GM18861 (cell line): ENCODE results near the gene FAM120C.

Experiments
- ATAC-seq: cut with Tn5 transposase; IDR thresholded peaks from one replicate; pipeline ENCODE4 v1.9.1; 2021; ENCODE audit not compliant: unreplicated experiment

Gene FAM120C

GRCh38 chrX:54182864-54183613 lies at the start of gene FAM120C:
FAM120C (minus strand) TSS chrX:54183254; CDS start chrX:54183198, 56 bp downstream.
- ATAC-seq = peak; percentile 29

- no peak for ATAC-seq
These were observed 47.5 kb upstream of the FAM120C start for GRCh38 chrX:54230435-54231148.

GRCh38 chrX:54223581-54223980 lies 40.5 kb upstream of the FAM120C start:
- ATAC-seq = no peak

- ATAC-seq = no peak
These were observed 30.5 kb upstream of the FAM120C start for GRCh38 chrX:54213603-54214002.

GRCh38 chrX:54208531-54208930 lies 25.5 kb upstream of the FAM120C start:
- ATAC-seq = no peak

- ATAC-seq = no peak
These were observed 15.2 kb upstream of the FAM120C start for GRCh38 chrX:54198262-54198661.

GRCh38 chrX:54194982-54195588 lies 12.0 kb upstream of the FAM120C start:
- no peak for ATAC-seq

- no peak for ATAC-seq
These were observed 10.2 kb upstream of the FAM120C start for GRCh38 chrX:54193085-54193821.

GRCh38 chrX:54184474-54184873 lies 1.4 kb upstream of the FAM120C start:
- no peak for ATAC-seq

- peak; percentile 34 for ATAC-seq
These were observed 725 bp downstream of the FAM120C start for GRCh38 chrX:54182194-54182863.

- no peak for ATAC-seq
These were observed 1.7 kb downstream of the FAM120C start for GRCh38 chrX:54181202-54181953.

- ATAC-seq = no peak
These were observed 2.7 kb downstream of the FAM120C start for GRCh38 chrX:54180403-54180802.

- ATAC-seq = no peak
These were observed 4.7 kb downstream of the FAM120C start for GRCh38 chrX:54178100-54178940.

GRCh38 chrX:54177306-54177705 lies 5.7 kb downstream of the FAM120C start:
- no peak for ATAC-seq

GRCh38 chrX:54173791-54174190 lies 9.3 kb downstream of the FAM120C start:
- ATAC-seq = no peak

GRCh38 chrX:54172455-54172854 lies 10.6 kb downstream of the FAM120C start:
- ATAC-seq = no peak

- ATAC-seq = no peak
These were observed 11.4 kb downstream of the FAM120C start for GRCh38 chrX:54171527-54172250.

GRCh38 chrX:54171091-54171490 lies 12.0 kb downstream of the FAM120C start:
- ATAC-seq = no peak
